Activated naive CD4-positive, alpha-beta T cell (primary cell): ENCODE results near the gene MSH6.
A peak's percentile ranks its signal among the peaks of the same experiment; 100 is the strongest.

Source experiments
- DNase-seq, 4 experiments: peaks; one replicate each; lab custom pipeline; 2025; lab: John Stamatoyannopoulos, UW

The MSH6 gene

DNA sequence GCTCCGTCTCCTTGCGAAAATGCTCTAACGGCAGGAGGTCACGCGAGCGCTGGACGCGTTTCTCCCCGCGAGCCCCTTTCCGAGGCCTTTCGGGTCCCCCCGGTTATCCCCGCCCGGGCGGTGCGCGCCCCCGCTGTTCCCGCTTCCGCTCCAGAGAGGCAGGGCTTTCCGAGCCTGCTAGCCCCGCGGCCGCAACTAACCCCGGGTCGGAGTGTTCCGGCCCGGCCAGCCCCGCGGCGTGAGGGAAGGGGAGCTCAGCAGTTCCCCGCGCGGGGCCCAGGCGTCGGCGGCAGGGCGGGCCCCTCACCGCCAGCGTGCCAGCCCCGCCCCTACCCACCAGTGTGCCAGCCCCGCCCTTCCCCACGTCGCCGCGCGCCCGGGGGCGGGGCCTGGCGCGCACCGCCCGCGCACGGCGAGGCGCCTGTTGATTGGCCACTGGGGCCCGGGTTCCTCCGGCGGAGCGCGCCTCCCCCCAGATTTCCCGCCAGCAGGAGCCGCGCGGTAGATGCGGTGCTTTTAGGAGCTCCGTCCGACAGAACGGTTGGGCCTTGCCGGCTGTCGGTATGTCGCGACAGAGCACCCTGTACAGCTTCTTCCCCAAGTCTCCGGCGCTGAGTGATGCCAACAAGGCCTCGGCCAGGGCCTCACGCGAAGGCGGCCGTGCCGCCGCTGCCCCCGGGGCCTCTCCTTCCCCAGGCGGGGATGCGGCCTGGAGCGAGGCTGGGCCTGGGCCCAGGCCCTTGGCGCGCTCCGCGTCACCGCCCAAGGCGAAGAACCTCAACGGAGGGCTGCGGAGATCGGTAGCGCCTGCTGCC, at the start of gene MSH6:
Gene MSH6, plus strand, starts transcription at position 475 of the 815 bp plus-strand sequence. Its CDS starts 89 bp downstream, at position 564.
- DNase-seq: peak; percentile 68 to 86 (median 75)

GRCh38 chr2:47735136-47735869, 47.6 kb upstream of the MSH6 start:
- no peak for DNase-seq

- DNase-seq: no peak
Observed at GRCh38 chr2:47735912-47736311, 47.0 kb upstream of the MSH6 start.

DNA sequence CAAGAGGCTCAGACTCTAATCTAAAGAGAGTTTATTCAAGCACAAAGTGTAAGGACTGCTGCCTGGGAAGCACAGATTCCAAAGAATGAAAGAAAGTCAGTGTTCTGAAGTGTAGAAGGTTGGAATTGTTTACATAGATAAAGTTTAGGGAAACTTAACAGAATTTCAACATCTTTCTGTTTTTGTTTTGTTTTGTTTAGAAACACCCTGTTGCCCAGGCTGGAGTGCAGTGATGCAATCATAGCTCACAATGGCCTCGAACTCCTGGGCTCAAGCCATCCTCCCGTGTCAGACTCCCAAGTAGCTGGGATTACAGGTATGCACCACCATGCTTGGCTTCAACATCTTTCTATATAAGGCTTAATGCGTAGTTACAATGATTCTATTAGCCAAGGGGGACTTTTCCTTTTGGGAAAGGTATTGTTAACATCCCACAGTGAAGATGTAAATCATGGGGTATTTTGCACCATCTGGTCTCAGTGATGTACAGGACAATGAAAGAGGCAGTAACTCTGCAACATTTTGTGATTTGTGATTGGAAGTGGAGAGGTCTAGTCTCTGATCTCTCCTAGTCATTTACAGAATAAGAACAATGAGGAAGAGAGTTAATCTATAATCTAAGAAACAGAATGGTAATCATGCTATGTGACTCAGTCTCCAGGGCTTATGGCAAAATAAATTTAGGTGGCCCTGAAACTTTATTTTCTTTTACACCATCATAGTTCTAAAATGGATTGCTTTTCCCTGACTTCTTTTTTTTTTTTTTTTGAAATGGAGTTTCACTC, 45.6 kb upstream of the MSH6 start:
- DNase-seq: no peak

DNA sequence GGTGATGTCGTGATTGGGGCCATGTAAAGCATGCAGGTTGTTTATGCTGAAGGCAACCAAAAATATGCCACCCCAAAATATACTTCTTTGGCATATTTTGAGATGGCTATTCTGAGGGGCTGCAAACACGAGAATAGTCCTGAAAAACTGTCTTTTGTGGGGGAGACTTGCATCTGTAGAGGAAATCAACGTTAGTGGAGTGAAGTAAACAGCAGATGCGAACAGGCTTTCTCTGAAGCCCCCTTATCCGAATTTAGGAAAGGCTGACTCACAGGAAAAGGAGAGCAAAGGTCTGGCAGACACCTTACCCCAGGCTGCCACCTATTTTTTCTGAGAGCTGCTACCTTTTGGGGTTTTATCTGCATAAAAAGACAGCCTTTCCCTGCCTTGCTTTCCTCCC, 44.6 kb upstream of the MSH6 start:
- no peak for DNase-seq

DNA sequence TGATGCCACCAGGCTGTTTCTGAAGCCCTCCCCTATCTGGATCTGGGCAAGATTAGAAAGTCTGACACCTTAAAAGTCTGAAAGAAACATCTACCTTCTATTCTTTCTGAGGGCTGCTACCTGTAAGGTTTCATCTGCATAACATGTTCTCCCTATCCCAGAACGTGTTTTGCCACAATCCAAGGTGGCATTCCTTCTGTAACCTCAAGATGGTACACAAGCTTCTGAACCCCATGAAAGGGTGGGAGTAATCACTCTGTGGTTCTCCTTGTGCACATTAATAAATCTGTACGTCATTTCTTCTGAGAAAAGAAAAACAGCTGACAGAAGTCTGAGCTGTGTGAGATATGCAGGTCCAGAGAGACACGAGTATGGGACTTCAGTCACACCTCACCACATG, 41.8 kb upstream of the MSH6 start:
- DNase-seq: no peak

DNA sequence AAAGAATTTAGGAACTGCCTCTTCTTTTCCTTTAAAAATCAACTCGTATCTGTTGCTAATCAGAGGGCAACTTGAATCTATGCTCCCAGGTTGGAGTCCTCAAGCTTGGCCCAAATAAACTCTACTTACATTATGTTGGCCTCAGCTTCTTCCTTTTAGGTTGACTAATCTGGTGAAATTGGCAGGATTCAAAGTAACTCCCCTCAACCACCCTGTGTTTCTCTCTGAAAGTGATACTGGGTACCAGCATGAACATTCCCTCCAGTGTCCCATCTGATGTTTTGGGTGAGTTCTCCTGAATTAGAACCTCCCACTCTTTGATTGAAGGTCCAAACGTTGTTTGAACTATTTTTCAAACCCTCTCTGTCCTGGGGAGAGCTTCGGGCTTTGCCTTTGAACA, 41.3 kb upstream of the MSH6 start:
- DNase-seq: no peak

- DNase-seq: no peak
Observed at GRCh38 chr2:47744074-47744473, 38.9 kb upstream of the MSH6 start.

DNA sequence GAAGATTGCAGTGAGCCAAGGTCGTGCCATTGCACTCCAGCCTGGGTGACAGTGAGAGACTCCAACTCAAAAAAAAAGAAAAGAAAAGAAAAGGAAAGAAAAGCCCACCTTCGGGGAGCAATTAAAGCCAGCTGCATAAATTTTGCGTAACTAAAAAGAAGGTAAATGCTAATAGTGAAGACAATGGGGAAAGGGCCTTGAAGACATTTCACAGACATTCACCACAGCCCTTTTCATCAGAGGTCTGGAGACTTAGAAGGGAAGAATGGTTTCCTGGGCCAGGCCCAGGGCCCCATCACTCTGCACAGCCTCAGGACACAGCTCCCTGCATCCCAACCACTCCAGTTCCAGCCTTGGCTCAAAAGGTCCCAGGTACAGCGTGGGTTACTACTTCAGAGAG, 35.1 kb upstream of the MSH6 start:
- DNase-seq: no peak

- no peak for DNase-seq
Observed at GRCh38 chr2:47751856-47752414, 31.0 kb upstream of the MSH6 start.

GRCh38 chr2:47767497-47767844, 15.5 kb upstream of the MSH6 start:
- no peak for DNase-seq

DNA sequence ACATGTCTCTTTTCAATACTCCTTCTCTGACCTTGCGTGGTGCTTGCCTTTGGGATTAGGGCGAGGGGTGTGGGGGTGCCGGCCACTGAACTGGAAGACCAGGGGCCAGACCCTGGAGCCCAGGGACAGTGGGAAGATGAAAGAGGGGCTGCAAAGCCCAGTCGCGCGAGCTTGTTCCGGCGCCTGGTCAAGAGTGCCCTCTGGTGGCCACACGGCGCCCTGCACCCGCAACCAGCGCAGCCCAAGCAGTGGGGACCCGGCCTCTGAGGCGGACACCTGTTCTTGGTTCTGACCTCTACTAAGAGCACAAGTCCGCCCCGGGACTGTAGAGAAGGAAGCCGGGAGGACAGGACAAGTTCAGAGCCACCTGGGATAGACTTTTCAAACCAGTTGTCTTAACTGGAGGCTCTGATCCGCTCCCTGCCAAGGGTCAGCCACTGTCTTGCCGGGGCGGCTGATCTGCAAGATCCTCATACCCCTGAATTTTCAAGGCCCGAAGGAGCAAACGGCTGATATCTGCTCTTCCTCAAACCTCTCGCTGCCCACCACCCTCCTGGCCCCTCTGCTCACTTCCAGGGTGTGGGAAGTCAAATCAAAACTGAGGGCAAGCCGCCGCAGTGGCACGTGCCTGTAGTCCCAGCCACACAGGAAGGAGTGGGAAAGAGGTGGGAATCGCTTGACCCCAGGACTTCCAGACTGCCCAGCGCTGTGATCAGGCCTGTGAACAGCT, 14.9 kb upstream of the MSH6 start:
- DNase-seq: peak; percentile 54 to 69 (median 61)

- no peak for DNase-seq
Observed at GRCh38 chr2:47769318-47769717, 13.6 kb upstream of the MSH6 start.

DNA sequence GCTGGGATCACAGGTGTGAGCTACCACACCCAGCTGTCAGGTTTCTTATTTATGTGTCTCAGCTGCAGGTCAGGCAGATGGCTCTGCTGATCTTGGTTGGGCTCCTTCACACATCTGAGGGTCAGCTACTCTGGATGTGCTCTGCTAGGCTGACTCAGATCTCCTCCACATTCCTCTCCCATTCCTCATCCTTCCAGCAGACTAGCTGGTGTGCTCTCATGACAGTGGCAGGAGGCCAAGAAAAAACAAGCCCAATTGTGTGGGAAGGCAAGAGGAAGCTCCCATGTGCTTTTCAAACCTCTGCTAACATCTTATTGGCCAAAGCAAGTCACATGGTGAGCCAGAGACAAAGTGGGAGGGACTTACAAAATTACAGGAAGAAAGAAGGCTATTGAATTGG, 11.7 kb upstream of the MSH6 start:
- no peak for DNase-seq

DNA sequence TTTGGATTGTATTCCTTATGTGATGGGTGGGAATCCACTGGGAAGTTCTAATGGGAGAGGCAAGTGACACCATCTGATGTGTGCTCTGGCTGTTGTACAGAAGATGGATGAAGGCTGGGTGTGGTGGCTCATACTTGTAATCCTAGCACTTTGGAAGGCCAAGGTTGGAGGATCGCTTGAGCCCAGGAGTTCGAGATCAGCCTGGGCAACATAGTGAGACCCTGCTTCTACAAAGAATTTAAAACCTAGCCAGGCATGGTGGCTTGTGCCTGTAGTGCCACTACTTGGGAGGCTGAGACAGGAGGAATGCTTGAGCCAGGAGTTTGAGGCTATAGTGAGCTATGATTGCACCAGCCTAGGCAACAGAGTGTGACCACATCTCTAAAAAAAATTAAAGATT, 10.6 kb upstream of the MSH6 start:
- DNase-seq: no peak

GRCh38 chr2:47774567-47774966, 8.4 kb upstream of the MSH6 start:
- DNase-seq: no peak

DNA sequence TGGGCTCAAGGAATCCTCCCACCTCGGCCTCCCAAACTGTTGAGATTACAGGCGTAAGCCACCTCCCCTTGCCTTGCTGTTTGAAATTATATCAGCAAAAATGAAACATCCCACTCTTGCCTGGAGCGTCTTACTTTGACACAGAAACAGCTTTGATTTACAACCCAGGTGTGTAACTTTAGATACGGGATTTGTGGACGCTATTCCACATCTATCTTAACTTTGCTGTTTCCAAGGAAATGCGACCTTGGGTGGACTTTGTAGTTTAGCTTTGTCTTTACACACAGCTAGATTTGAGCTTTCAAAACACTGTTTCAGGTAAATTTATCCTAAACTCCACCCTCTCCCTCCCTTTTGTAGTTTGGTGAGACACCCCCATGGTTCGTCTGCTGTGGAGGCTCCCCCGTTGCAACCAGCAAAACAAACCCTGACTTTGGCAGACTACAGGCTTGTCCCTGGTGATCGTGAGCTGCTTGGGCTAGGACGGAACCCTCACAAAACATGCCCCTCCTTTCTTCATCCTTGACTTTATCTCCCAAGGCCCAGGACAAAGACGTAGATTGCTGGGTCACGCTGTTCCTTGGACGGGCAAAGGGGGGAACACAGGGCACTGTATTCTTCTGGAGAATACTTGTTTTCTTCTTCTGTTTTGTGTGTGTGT, 5.5 kb upstream of the MSH6 start:
- no peak for DNase-seq

GRCh38 chr2:47778698-47779425, 4.1 kb upstream of the MSH6 start:
- no peak for DNase-seq

GRCh38 chr2:47779426-47779790, 3.5 kb upstream of the MSH6 start:
- no peak for DNase-seq

DNA sequence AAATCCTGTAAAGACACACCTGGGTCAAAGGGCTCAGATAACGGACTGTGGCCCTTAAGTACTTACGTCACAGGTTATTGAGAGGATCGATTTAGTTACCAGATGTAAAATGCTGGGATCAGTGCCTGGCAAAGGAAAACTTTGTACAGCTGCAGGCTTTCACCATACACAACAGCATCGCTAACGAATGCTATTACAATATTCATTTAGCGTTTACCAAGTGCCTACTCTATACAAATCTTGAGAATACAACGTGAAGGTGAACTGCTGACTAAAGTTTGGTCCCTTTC, 619 bp upstream of the MSH6 start:
- DNase-seq: no peak
